Kidney tubule cell (primary cell): ENCODE measurements around the gene MTMR12.
"Not testable (repeated sequence)": the region's sequence is repeated elsewhere in the genome, so short reads cannot be mapped to it uniquely, and the experiment has no call there.

Experiments used
- DNase-seq: peaks from one replicate; pipeline ENCODE4 v3.0.0-alpha.2; 2018; ENCODE audit warnings: low spot score

Gene MTMR12

GRCh38 chr5:32233220-32233695 is 79.5 kb downstream of the MTMR12 start:
- no peak for DNase-seq

GRCh38 chr5:32232441-32233219 is 80.1 kb downstream of the MTMR12 start:
- peak; percentile 71 for DNase-seq

GRCh38 chr5:32231929-32232328 is 80.8 kb downstream of the MTMR12 start:
- no peak for DNase-seq

- no peak for DNase-seq
These were observed 81.5 kb downstream of the MTMR12 start for GRCh38 chr5:32231241-32231640.

GRCh38 chr5:32230356-32231099 is 82.2 kb downstream of the MTMR12 start:
- DNase-seq, result no peak

- DNase-seq, result no peak
These were observed 83.2 kb downstream of the MTMR12 start for GRCh38 chr5:32229586-32229985.

- DNase-seq, result no peak
These were observed 83.9 kb downstream of the MTMR12 start for GRCh38 chr5:32228816-32229215.

- peak; percentile 13 for DNase-seq
These were observed 87.3 kb downstream of the MTMR12 start for GRCh38 chr5:32225445-32225844.

GRCh38 chr5:32223972-32224609 is 88.6 kb downstream of the MTMR12 start:
- peak; percentile 88 for DNase-seq

- DNase-seq, result no peak
These were observed 89.8 kb downstream of the MTMR12 start for GRCh38 chr5:32222723-32223470.

GRCh38 chr5:32217886-32218396 is 94.8 kb downstream of the MTMR12 start:
- no peak for DNase-seq

GRCh38 chr5:32214344-32214743 is 98.4 kb downstream of the MTMR12 start:
- not testable (repeated sequence) for DNase-seq

GRCh38 chr5:32210151-32210550 is 102.6 kb downstream of the MTMR12 start:
- no peak for DNase-seq

- not testable (repeated sequence) for DNase-seq
These were observed 103.9 kb downstream of the MTMR12 start for GRCh38 chr5:32208837-32209236.

GRCh38 chr5:32207355-32207634 is 105.4 kb downstream of the MTMR12 start:
- DNase-seq, result no peak

GRCh38 chr5:32206509-32207354 is 106.0 kb downstream of the MTMR12 start:
- no peak for DNase-seq

GRCh38 chr5:32206053-32206452 is 106.7 kb downstream of the MTMR12 start:
- no peak for DNase-seq

- DNase-seq, result no peak
These were observed 110.3 kb downstream of the MTMR12 start for GRCh38 chr5:32202394-32202793.

- peak; percentile 36 for DNase-seq
These were observed 111.5 kb downstream of the MTMR12 start for GRCh38 chr5:32201122-32201753.

- DNase-seq, result no peak
These were observed 115.7 kb downstream of the MTMR12 start for GRCh38 chr5:32197032-32197431.

GRCh38 chr5:32195265-32195664 is 117.5 kb downstream of the MTMR12 start:
- DNase-seq, result no peak
